ENCODE results near the gene ANAPC7. TPM values are rescaled to one million over a fixed set of nuclear protein-coding genes. Genes with fewer than 3 reads are reported as not detected.
A peak's percentile ranks its signal among the peaks of the same experiment; 100 is the strongest.

Gene ANAPC7
- total and polyA plus RNA-seq, 9 of the 15 experiments (the other 6 are each of a cell fraction or from before 2014, with no cell fraction given), result 46.7 to 158 (median 109) TPM

DNA sequence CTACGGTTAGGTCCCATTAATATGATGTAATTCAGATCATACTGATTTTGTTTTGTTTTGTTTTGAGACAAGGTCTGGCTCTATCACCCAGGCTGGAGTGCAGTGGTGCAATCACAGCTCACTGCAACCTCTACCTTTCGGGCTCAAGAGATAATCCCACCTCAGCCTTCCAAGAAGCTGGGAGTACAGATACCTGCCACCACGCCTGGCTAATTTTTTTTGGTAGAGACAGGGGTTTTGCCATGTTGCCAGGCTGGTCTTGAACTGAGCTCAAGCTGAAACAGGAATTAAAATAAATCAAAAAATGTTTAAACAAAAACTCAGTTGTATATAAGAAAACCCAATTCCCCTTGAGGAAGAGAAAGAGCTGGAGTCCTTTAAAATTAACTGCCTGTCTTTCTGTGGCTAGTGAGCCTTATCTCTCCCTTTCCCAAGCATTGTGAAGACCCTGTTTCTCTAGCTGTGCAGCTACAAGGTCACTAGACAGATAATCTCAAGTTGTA, 17.7 kb upstream of the ANAPC7 start (continued):
- TF ChIP-seq, protein P1, sequence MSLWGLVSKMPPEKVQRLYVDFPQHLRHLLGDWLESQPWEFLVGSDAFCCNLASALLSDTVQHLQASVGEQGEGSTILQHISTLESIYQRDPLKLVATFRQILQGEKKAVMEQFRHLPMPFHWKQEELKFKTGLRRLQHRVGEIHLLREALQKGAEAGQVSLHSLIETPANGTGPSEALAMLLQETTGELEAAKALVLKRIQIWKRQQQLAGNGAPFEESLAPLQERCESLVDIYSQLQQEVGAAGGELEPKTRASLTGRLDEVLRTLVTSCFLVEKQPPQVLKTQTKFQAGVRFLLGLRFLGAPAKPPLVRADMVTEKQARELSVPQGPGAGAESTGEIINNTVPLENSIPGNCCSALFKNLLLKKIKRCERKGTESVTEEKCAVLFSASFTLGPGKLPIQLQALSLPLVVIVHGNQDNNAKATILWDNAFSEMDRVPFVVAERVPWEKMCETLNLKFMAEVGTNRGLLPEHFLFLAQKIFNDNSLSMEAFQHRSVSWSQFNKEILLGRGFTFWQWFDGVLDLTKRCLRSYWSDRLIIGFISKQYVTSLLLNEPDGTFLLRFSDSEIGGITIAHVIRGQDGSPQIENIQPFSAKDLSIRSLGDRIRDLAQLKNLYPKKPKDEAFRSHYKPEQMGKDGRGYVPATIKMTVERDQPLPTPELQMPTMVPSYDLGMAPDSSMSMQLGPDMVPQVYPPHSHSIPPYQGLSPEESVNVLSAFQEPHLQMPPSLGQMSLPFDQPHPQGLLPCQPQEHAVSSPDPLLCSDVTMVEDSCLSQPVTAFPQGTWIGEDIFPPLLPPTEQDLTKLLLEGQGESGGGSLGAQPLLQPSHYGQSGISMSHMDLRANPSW (CRISPR knock-in tag; IDR thresholded peaks at IDR 0.05), result no peak
- TF ChIP-seq KLF16 (IDR thresholded peaks at IDR 0.05) (peak; percentile 56), KAT2B (IDR thresholded peaks at IDR 0.05; ENCODE audit: low read depth, low read length) (no peak), MTA2 (IDR thresholded peaks at IDR 0.05; ENCODE audit: low read depth) (peak; percentile 80), ZNF384 (IDR thresholded peaks at IDR 0.05; ENCODE audit: low read depth, low read length) (0 out of 2 replicates have a peak, but pooled peaks have one; percentile 16), FOS (IDR thresholded peaks at IDR 0.05; ENCODE audit: extremely low read depth, insufficient read length) (no peak), HCFC1 (IDR thresholded peaks at IDR 0.05; ENCODE audit: low read depth, low read length) (no peak), TAF15 (IDR thresholded peaks at IDR 0.05; ENCODE audit: low read depth, low read length) (no peak), ZNF224 (CRISPR knock-in tag; IDR thresholded peaks at IDR 0.05) (no peak), ZNF512 (tag; IDR thresholded peaks at IDR 0.05) (no peak), U2AF1 (optimal IDR thresholded peaks at IDR 0.05; ENCODE audit: low read depth, low read length) (no peak), BCOR (IDR thresholded peaks at IDR 0.05) (no peak), SAP30 (IDR thresholded peaks at IDR 0.05; ENCODE audit: borderline replicate concordance, insufficient read depth, low read depth, low read length, poor library complexity, severe bottlenecking) (no peak), NCOR1 (IDR thresholded peaks at IDR 0.05) (peak; percentile 76), LCOR (CRISPR knock-in tag; IDR thresholded peaks at IDR 0.05) (no peak), ZNF592 (IDR thresholded peaks at IDR 0.05) (no peak), MAFG (tag; conservative IDR thresholded peaks at IDR 0.05) (no peak)
- TF ChIP-seq, protein P2, sequence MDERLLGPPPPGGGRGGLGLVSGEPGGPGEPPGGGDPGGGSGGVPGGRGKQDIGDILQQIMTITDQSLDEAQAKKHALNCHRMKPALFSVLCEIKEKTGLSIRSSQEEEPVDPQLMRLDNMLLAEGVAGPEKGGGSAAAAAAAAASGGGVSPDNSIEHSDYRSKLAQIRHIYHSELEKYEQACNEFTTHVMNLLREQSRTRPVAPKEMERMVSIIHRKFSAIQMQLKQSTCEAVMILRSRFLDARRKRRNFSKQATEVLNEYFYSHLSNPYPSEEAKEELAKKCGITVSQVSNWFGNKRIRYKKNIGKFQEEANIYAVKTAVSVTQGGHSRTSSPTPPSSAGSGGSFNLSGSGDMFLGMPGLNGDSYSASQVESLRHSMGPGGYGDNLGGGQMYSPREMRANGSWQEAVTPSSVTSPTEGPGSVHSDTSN (CRISPR knock-in tag; IDR thresholded peaks at IDR 0.05; ENCODE audit: low read depth), result no peak
- TF ChIP-seq, protein P2 (tag; conservative IDR thresholded peaks at IDR 0.05; ENCODE audit: low read depth), result 0 out of 2 replicates have a peak, but pooled peaks have one; percentile 30
